H9 (cell line): ENCODE data around the gene TNFSF10. TPM values are rescaled to one million over a fixed set of nuclear protein-coding genes. Genes with fewer than 3 reads are reported as not detected.

Source experiments
- DNase-seq: peaks from one replicate; pipeline ENCODE4 v3.0.0-alpha.2; 2017
- H2AFZ ChIP-seq: one replicate; pipeline ENCODE4 v1.6.1; 2013; ENCODE audit warnings: mild to moderate bottlenecking, low read length, control low read depth, moderate library complexity
- H2AK5ac ChIP-seq: 2 replicates; pipeline ENCODE4 v1.6.1; 2013; ENCODE audit warnings: low read length, control low read depth, mixed read lengths; ENCODE audit not compliant: insufficient read length
- H2BK120ac ChIP-seq: one replicate; pipeline ENCODE4 v1.6.1; 2013; ENCODE audit warnings: low read depth, mild to moderate bottlenecking, low read length, control low read depth, inconsistent platforms; ENCODE audit not compliant: poor library complexity, severe bottlenecking
- H2BK12ac ChIP-seq: 2 replicates; pipeline ENCODE4 v1.6.1; 2013; ENCODE audit warnings: low read length, control low read depth, mixed read lengths, low read depth; ENCODE audit not compliant: insufficient read length
- H2BK15ac ChIP-seq: 2 replicates; pipeline ENCODE4 v1.6.1; 2013; ENCODE audit warnings: low read depth, low read length, control low read depth
- H2BK20ac ChIP-seq: one replicate; pipeline ENCODE4 v1.6.1; 2013; ENCODE audit warnings: low read depth, mild to moderate bottlenecking, low read length, control low read depth, inconsistent platforms; ENCODE audit not compliant: poor library complexity, severe bottlenecking
- H2BK5ac ChIP-seq: 2 replicates; pipeline ENCODE4 v1.6.1; 2013; ENCODE audit warnings: low read length, control low read depth, mixed read lengths; ENCODE audit not compliant: insufficient read length
- H3K14ac ChIP-seq: 2 replicates; pipeline ENCODE4 v1.6.1; 2013; ENCODE audit warnings: low read length, control low read depth; ENCODE audit not compliant: insufficient read depth
- H3K18ac ChIP-seq: 2 replicates; pipeline ENCODE4 v1.6.1; 2013; ENCODE audit warnings: low read depth, mild to moderate bottlenecking, mixed read lengths, low read length, control low read depth; ENCODE audit not compliant: insufficient read length
- H3K23ac ChIP-seq: 2 replicates; pipeline ENCODE4 v1.6.1; 2013; ENCODE audit warnings: low read length, control low read depth, mixed read lengths, low read depth; ENCODE audit not compliant: insufficient read length
- H3K23me2 ChIP-seq: 2 replicates; pipeline ENCODE4 v1.6.1; 2013; ENCODE audit warnings: low read depth, mild to moderate bottlenecking, mixed read lengths, low read length, control low read depth; ENCODE audit not compliant: insufficient read length, poor library complexity, severe bottlenecking
- H3K27ac ChIP-seq: 2 replicates; pipeline ENCODE4 v1.5.1; 2013; ENCODE audit warnings: low read length, control low read depth, mixed read lengths, low read depth; ENCODE audit not compliant: insufficient read length
- H3K27me3 ChIP-seq: 2 replicates; pipeline ENCODE4 v1.6.1; 2013; ENCODE audit warnings: low read length, control low read depth, inconsistent platforms; ENCODE audit not compliant: insufficient read depth
- H3K4ac ChIP-seq: 2 replicates; pipeline ENCODE4 v1.6.1; 2013; ENCODE audit warnings: low read depth, mild to moderate bottlenecking, control low read depth, inconsistent platforms, low read length, moderate library complexity
- H3K4me1 ChIP-seq: 2 replicates; pipeline ENCODE4 v1.6.1; 2013; ENCODE audit warnings: low read length, control low read depth, inconsistent platforms; ENCODE audit not compliant: insufficient read depth
- H3K4me2 ChIP-seq: 2 replicates; pipeline ENCODE4 v1.6.1; 2013; ENCODE audit warnings: low read length, control low read depth, mixed read lengths; ENCODE audit not compliant: insufficient read length, insufficient read depth
- H3K56ac ChIP-seq: 2 replicates; pipeline ENCODE4 v1.6.1; 2013; ENCODE audit warnings: low read depth, mild to moderate bottlenecking, mixed read lengths, low read length, control low read depth; ENCODE audit not compliant: insufficient read length
- H3K79me1 ChIP-seq: 2 replicates; pipeline ENCODE4 v1.6.1; 2013; ENCODE audit warnings: low read depth, mild to moderate bottlenecking, moderate library complexity, low read length, control low read depth, inconsistent platforms; ENCODE audit not compliant: insufficient read depth, poor library complexity, severe bottlenecking
- H3K79me2 ChIP-seq: 2 replicates; pipeline ENCODE4 v1.6.1; 2013; ENCODE audit warnings: low read length, control low read depth, inconsistent platforms; ENCODE audit not compliant: insufficient read depth
- H3K9ac ChIP-seq: 2 replicates; pipeline ENCODE4 v1.6.1; 2013; ENCODE audit warnings: low read length, control low read depth, mixed read lengths; ENCODE audit not compliant: insufficient read length; ENCODE audit errors: extremely low read depth
- H3K9me3 ChIP-seq: one replicate; pipeline ENCODE4 v1.6.1; 2013; ENCODE audit warnings: low read depth, low read length, inconsistent platforms; ENCODE audit not compliant: control insufficient read depth
- H3T11ph ChIP-seq: one replicate; pipeline ENCODE4 v1.6.1; 2013; ENCODE audit warnings: mild to moderate bottlenecking, low read length, control low read depth, inconsistent platforms
- H4K20me1 ChIP-seq: one replicate; pipeline ENCODE4 v1.6.1; 2013; ENCODE audit not compliant: control insufficient read depth, insufficient read length, insufficient read depth
- H4K5ac ChIP-seq: 2 replicates; pipeline ENCODE4 v1.6.1; 2013; ENCODE audit warnings: low read depth, mild to moderate bottlenecking, mixed read lengths, low read length, control low read depth; ENCODE audit not compliant: insufficient read length
- H4K8ac ChIP-seq: replicated peaks from 2 replicates; pipeline ENCODE4 v1.6.1; 2013; ENCODE audit warnings: low read length, control low read depth, mixed read lengths, low read depth; ENCODE audit not compliant: insufficient read length
- H4K91ac ChIP-seq: 2 replicates; pipeline ENCODE4 v1.6.1; 2013; ENCODE audit warnings: low read depth, mild to moderate bottlenecking, moderate library complexity, mixed read lengths, low read length, control low read depth; ENCODE audit not compliant: insufficient read length
- H3K27ac Mint-ChIP-seq, 3 experiments: 2 replicates in 2 of 3; 3 replicates in 1 of 3; pipeline ENCODE4 v1.8.0; 2020 to 2021; ENCODE audit warnings: mixed read lengths in 3 of 3, mild to moderate bottlenecking in 1 of 3, moderate library complexity in 1 of 3
- H3K27me3 Mint-ChIP-seq: 2 replicates; pipeline ENCODE4 v1.8.0; 2021; ENCODE audit warnings: low read depth, mild to moderate bottlenecking, moderate library complexity, mixed read lengths
- H3K36me3 Mint-ChIP-seq, 3 experiments: 2 replicates in 2 of 3; 3 replicates in 1 of 3; pipeline ENCODE4 v1.8.0; 2020 to 2021; ENCODE audit warnings: low read depth in 3 of 3, mixed read lengths in 3 of 3; ENCODE audit not compliant: insufficient read depth in 1 of 3
- H3K4me1 Mint-ChIP-seq, 2 experiments: 2 replicates each; pipeline ENCODE4 v1.8.0; 2020; ENCODE audit warnings: mixed read lengths in 2 of 2
- H3K4me3 Mint-ChIP-seq, 2 experiments: 2 replicates in 1 of 2; 3 replicates in 1 of 2; pipeline ENCODE4 v1.8.0; 2020 to 2021; ENCODE audit warnings: mild to moderate bottlenecking in 2 of 2, mixed read lengths in 2 of 2, moderate library complexity in 1 of 2
- H3K9me3 Mint-ChIP-seq, 2 experiments: 2 replicates in 1 of 2; 3 replicates in 1 of 2; pipeline ENCODE4 v1.8.0; 2020; ENCODE audit warnings: mild to moderate bottlenecking in 2 of 2, mixed read lengths in 2 of 2, moderate library complexity in 1 of 2
- CTCF ChIP-seq: fragments of 200-600 bp; sonication (generic); conservative IDR thresholded peaks from 3 replicates; pipeline ENCODE4 v1.8.0; 2021; ENCODE audit warnings: antibody characterized with exemption, mild to moderate bottlenecking
- WGBS: extraction: QIAGEN DNeasy Blood & Tissue Kit; methylation state at CpG from one replicate; pipeline ENCODE4 v1.1.7; 2013; ENCODE audit warnings: missing lambda C conversion rate, low lambda C conversion rate, mixed read lengths; ENCODE audit not compliant: insufficient read length; ENCODE audit errors: extremely low coverage; 5-methylcytosine and 5-hydroxymethylcytosine counted together
- total RNA-seq: library from RNA; stranded (reverse); gene quantifications from 2 replicates; pipeline ENCODE4 v1.2.1, GENCODE V29; 2021

The TNFSF10 gene
- total RNA-seq, 1 experiment from 2014 or later = not detected

- Mint-ChIP-seq H3K27me3 (peaks cover 4% of the 10 kb centered on the region; the same call in 1 of the 2 replicates), H3K36me3 (no peaks in the 10 kb centered on the region), H3K4me3 (no peak overlapping the region), H3K27ac (no peak overlapping the region), H3K9me3 (no peaks in the 10 kb centered on the region), H3K4me1 (peaks cover 5 to 7% of the 10 kb centered on the region in 2 experiments; a peak in 1 of 4 replicates)
- H3K56ac ChIP-seq = no peak overlapping the region
- H3K27me3 ChIP-seq = no peaks in the 10 kb centered on the region
- no peak for TF ChIP-seq CTCF
- no peak overlapping the region for H4K5ac ChIP-seq
- no peak overlapping the region for H3K9ac ChIP-seq
- H3K27ac ChIP-seq = no peak overlapping the region
- H3K4ac ChIP-seq = no peak overlapping the region
- no peaks in the 10 kb centered on the region for H3K23me2 ChIP-seq
- no peak overlapping the region for H3T11ph ChIP-seq
- H3K79me2 ChIP-seq = no peaks in the 10 kb centered on the region
- no peaks in the 10 kb centered on the region for H3K9me3 ChIP-seq
- no peak overlapping the region for H2AFZ ChIP-seq
- H3K4me2 ChIP-seq = no peak overlapping the region
- DNase-seq = no peak
- no peak overlapping the region for H3K23ac ChIP-seq
- H2BK15ac ChIP-seq = no peak overlapping the region
- no peak overlapping the region for H3K18ac ChIP-seq
- H3K14ac ChIP-seq = no peak overlapping the region
- H3K79me1 ChIP-seq = no peaks in the 10 kb centered on the region
- H4K20me1 ChIP-seq = no peaks in the 10 kb centered on the region
- WGBS = no CpG with 5 or more reads among the region's 4 CpGs
- no peak overlapping the region for H4K8ac ChIP-seq
- no peak overlapping the region for H2AK5ac ChIP-seq
- H3K4me1 ChIP-seq = no peaks in the 10 kb centered on the region
- H2BK12ac ChIP-seq = no peak overlapping the region
- no peak overlapping the region for H2BK5ac ChIP-seq
- no peak overlapping the region for H4K91ac ChIP-seq
- H2BK120ac ChIP-seq = no peak overlapping the region
- H2BK20ac ChIP-seq = no peak overlapping the region
Measured at GRCh38 chr3:172514678-172515077, 8.6 kb downstream of the TNFSF10 start.
